ENCODE data around the gene CTBP2. TPM values are rescaled to one million over a fixed set of nuclear protein-coding genes. Genes with fewer than 3 reads are reported as not detected.
A peak's percentile ranks its signal among the peaks of the same experiment; 100 is the strongest.

CTBP2 gene
- total RNA-seq, 4 donors from 2014 or later, result 41.8 to 55.9 (median 47.1) TPM

- TF ChIP-seq CTCF (IDR thresholded peaks at IDR 0.05) (no peak), POLR2A (IDR thresholded peaks at IDR 0.05) (no peak)
- H3K36me3 ChIP-seq, result peaks cover 0 to 10% (median 0%) of the 10 kb centered on the region in 3 donors
- no peak overlapping the region for H3K4me3 ChIP-seq
- 66 to 76% methylated on average over 11 of the region's 11 CpGs for WGBS, 2 donors
- intact Hi-C loops (cut with DNase I), result no loop called here
- DNase-seq, result no peak
- H3K27me3 ChIP-seq, result no peaks in the 10 kb centered on the region
- H3K27ac ChIP-seq, result peak overlapping the region in 2 of 4 donors; percentile 37 to 47
- peaks cover 0 to 38% (median 10%) of the 10 kb centered on the region in 3 donors for H3K4me1 ChIP-seq
- H3K9me3 ChIP-seq, result no peaks in the 10 kb centered on the region
Observed at GRCh38 chr10:124942317-124943169, 217.8 kb downstream of the CTBP2 start.

GRCh38 chr10:124941823-124942222, 218.5 kb downstream of the CTBP2 start, which contains the start of gene ZRANB1:
ZRANB1 (plus strand) TSS chr10:124942123; CDS start chr10:124942494, 371 bp downstream.
- Histone ChIP-seq H3K4me1 (peaks cover 0 to 38% (median 10%) of the 10 kb centered on the region in 3 donors), H3K27ac (peak within 1 kb of the TSS in 2 of 4 donors; percentile 37 to 47), H3K9me3 (no peaks in the 10 kb centered on the region), H3K36me3 (peaks cover 0 to 10% (median 0%) of the 10 kb centered on the region in 3 donors), H3K4me3 (no peak within 1 kb of the TSS), H3K27me3 (no peaks in the 10 kb centered on the region)
- TF ChIP-seq POLR2A (IDR thresholded peaks at IDR 0.05), result no peak
- no peak for TF ChIP-seq CTCF (IDR thresholded peaks at IDR 0.05)
- DNase-seq, result no peak
- intact Hi-C loops (cut with DNase I), result no loop called here
- WGBS, 2 donors, result 86 to 88% methylated on average over 4 of the region's 4 CpGs

- Histone ChIP-seq H3K4me1 (peaks cover 0 to 21% (median 10%) of the 10 kb centered on the region in 3 donors), H3K27ac (no peak overlapping the region), H3K4me3 (no peak overlapping the region), H3K9me3 (no peaks in the 10 kb centered on the region), H3K36me3 (peaks cover 0 to 4% (median 0%) of the 10 kb centered on the region in 3 donors), H3K27me3 (no peaks in the 10 kb centered on the region)
- intact Hi-C loops (cut with DNase I), result no loop called here
- WGBS, 2 donors, result 80 to 85% methylated on average over 1 of the region's 1 CpG
- TF ChIP-seq POLR2A (IDR thresholded peaks at IDR 0.05) (no peak), CTCF (IDR thresholded peaks at IDR 0.05) (no peak)
- no peak for DNase-seq
Observed at GRCh38 chr10:124939290-124939689, 221.1 kb downstream of the CTBP2 start.

- no peaks in the 10 kb centered on the region for H3K4me1 ChIP-seq
- H3K36me3 ChIP-seq, result no peaks in the 10 kb centered on the region
- no peak overlapping the region for H3K4me3 ChIP-seq
- H3K27ac ChIP-seq, result no peak overlapping the region
- no peak for DNase-seq
- H3K9me3 ChIP-seq, result no peaks in the 10 kb centered on the region
- intact Hi-C loops (cut with DNase I), result no loop called here
- TF ChIP-seq CTCF (IDR thresholded peaks at IDR 0.05) (no peak), POLR2A (IDR thresholded peaks at IDR 0.05) (no peak)
- no peaks in the 10 kb centered on the region for H3K27me3 ChIP-seq
- 91 to 96% methylated on average over 7 of the region's 7 CpGs for WGBS, 2 donors
Observed at GRCh38 chr10:124936813-124937212, 223.6 kb downstream of the CTBP2 start.

GRCh38 chr10:124935946-124936345, 224.4 kb downstream of the CTBP2 start:
- Histone ChIP-seq H3K9me3 (no peaks in the 10 kb centered on the region), H3K27ac (no peak overlapping the region), H3K27me3 (no peaks in the 10 kb centered on the region), H3K4me1 (no peaks in the 10 kb centered on the region), H3K4me3 (no peak overlapping the region), H3K36me3 (peaks cover 0 to 7% (median 0%) of the 10 kb centered on the region in 3 donors)
- 72 to 84% methylated on average over 2 of the region's 2 CpGs for WGBS, 2 donors
- intact Hi-C loops (cut with DNase I), result no loop called here
- TF ChIP-seq CTCF (IDR thresholded peaks at IDR 0.05), result no peak
- TF ChIP-seq POLR2A (IDR thresholded peaks at IDR 0.05), result no peak
- DNase-seq, result no peak
